Activated CD4-positive, alpha-beta T cell treated with anti-CD3 and anti-CD28 coated beads for 1 hour (primary cell): ENCODE data around the gene MISP.

Experiments used
- DNase-seq: peaks from one replicate; pipeline ENCODE4 v3.0.0-alpha.2; 2020

MISP gene

DNA sequence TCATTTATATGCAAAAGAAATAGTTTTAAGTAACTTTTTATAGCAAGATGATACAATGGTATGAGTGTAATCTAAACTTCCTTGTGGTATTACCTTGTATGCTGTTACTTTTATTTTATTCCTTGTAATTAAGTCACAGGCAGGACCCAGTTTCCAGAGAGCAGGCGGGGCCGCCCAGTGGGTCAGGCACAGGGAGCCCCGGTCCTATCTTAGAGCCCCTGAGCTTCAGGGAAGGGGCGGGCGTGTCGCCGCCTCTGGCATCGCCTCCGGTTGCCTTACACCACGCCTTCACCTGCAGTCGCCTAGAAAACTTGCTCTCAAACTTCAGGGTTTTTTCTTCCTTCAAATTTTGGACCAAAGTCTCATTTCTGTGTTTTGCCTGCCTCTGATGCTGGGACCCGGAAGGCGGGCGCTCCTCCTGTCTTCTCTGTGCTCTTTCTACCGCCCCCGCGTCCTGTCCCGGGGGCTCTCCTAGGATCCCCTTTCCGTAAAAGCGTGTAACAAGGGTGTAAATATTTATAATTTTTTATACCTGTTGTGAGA is 60.7 kb downstream of the MISP start:
- no peak for DNase-seq

DNA sequence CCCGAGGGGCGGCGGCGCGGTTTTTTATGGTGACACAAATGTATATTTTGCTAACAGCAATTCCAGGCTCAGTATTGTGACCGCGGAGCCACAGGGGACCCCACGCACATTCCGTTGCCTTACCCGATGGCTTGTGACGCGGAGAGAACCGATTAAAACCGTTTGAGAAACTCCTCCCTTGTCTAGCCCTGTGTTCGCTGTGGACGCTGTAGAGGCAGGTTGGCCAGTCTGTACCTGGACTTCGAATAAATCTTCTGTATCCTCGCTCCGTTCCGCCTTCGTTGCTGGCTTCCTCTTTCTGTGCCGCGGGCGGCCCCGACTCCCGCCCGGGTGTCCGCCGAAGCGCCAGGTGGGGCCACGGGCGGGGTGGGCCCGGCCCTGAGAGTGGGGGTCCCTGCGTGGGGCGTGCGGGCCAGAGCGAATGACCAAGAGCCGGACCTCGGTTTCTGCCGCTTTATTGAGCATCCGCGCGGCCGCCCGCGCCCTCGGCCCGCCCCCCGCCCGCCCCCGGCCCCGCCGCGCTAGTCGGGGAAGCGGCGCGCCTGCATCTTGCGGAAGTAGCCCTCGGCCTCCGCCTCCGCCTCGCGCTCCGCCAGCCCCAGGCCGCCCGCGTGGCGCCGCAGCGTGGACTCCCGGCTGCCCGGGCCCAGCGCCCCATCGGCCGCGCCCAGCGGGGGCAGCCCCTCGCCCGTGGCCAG is 61.3 kb downstream of the MISP start:
- DNase-seq: no peak

DNA sequence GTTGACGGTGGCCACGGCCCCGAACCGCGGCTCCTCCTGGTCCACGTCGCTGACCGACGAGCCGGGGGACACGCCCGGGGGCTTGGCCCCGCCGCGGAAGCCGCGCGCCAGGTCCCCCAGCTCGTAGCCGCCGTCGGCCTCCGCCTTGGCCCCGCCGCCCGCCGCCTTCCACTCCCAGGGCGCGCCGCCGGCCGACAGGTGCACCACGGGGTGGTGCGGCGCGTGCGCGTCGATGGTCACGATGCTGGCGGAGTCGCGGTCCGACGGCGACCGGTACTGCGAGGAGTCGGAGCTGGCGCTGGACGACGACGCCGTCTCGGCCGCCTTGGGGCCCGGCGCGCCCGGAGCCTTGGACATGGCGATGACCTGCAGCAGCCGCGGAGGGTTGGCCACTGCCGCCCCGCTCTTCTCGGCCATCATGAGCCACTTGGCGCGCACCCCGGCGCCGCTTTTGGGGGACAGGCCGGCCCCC is 61.9 kb downstream of the MISP start:
- DNase-seq: no peak

DNA sequence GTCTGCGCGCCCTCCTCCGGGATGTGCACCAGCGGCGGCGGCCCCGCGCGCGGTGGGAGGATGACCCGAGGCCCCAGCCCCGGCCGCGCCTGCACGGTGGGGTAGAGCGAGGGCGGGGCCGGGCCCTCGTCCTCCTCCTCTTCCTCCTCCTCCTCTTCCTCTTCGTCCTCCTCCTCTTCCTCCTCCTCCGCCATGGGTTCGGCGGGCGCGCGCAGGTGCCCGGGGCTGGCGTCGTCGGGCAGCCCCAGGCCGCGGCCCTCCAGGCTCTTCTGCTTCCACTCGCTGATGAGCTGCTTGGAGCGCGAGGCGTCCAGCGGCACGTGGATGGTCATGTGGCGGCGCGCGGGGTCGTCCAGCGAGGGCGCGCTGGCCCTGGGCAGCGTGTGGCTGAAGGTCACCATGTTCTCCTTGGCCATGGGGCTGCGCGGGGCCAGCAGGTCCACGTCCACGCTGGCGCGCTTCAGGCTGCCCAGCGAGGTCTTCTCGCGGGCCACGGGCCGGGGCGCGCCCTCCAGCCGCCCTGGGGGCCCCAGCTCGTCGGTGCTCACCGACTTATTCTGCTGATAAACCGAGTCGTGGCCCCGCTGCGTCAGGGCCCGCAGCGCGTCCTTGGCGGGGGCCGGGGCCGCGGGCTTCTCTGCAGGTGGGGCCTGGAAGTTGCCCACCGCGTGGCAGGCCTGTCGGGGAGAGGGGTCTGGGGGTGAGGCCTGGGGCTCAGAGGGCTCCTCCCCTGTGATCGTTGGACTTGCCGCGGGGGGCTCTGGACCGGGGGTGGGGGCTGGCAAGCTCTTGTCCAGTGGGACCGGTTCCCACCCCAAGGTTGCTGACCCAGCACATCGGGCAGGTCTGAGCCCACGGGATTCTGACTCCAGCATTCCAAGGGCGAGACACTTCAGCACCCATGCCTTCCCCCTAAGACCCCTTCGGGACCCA is 62.6 kb downstream of the MISP start:
- DNase-seq: no peak
